SK-N-SH treated with all-trans-retinoic acid at 6 μM for 48 hours (cell line): Measurements from ENCODE around the gene IQGAP3.

Experiments used
- ARNTL ChIP-seq: fragments of 450-650 bp; formaldehyde crosslinking; IDR thresholded peaks from 2 replicates; pipeline ENCODE4 v1.5.0; 2020; ENCODE audit warnings: low read depth, mild to moderate bottlenecking, moderate library complexity, borderline replicate concordance
- BACH2 ChIP-seq: fragments of 250-450 bp; sonication (Bioruptor Pico); IDR thresholded peaks from 2 replicates; pipeline ENCODE4 v1.9.0; 2021; ENCODE audit warnings: mild to moderate bottlenecking, borderline replicate concordance
- CSDC2 ChIP-seq: fragments of 250-450 bp; sonication (Bioruptor Pico); IDR thresholded peaks from 2 replicates; pipeline ENCODE4 v1.5.0; 2020; ENCODE audit warnings: mild to moderate bottlenecking, moderate library complexity
- CSRNP3 ChIP-seq: fragments of 250-450 bp; sonication (Bioruptor Pico); IDR thresholded peaks from 2 replicates; pipeline ENCODE4 v1.5.1; 2021; ENCODE audit warnings: mild to moderate bottlenecking, moderate library complexity
- PATZ1 ChIP-seq: fragments of 250-450 bp; sonication (Bioruptor Pico); IDR thresholded peaks from 2 replicates; pipeline ENCODE4 v1.8.0; 2020; ENCODE audit warnings: mild to moderate bottlenecking, moderate library complexity, borderline replicate concordance
- PPARA ChIP-seq: fragments of 250-450 bp; sonication (Bioruptor Pico); IDR thresholded peaks from 2 replicates; pipeline ENCODE4 v1.5.0; 2020; ENCODE audit warnings: mild to moderate bottlenecking, borderline replicate concordance
- RARB ChIP-seq: fragments of 250-450 bp; sonication (Bioruptor Pico); IDR thresholded peaks from 2 replicates; pipeline ENCODE4 v1.8.0; 2021; ENCODE audit warnings: mild to moderate bottlenecking, moderate library complexity
- SNAI2 ChIP-seq: fragments of 250-450 bp; sonication (Bioruptor Pico); IDR thresholded peaks from 2 replicates; pipeline ENCODE4 v1.5.0; 2020; ENCODE audit warnings: mild to moderate bottlenecking, moderate library complexity
- TCF4 ChIP-seq: fragments of 250-450 bp; sonication (Bioruptor Pico); IDR thresholded peaks from 2 replicates; pipeline ENCODE4 v1.8.0; 2021; ENCODE audit warnings: mild to moderate bottlenecking, moderate library complexity, borderline replicate concordance
- TSHZ2 ChIP-seq: fragments of 250-450 bp; sonication (Bioruptor Pico); IDR thresholded peaks from 2 replicates; pipeline ENCODE4 v1.5.0; 2020; ENCODE audit warnings: mild to moderate bottlenecking, moderate library complexity
- ZFP3 ChIP-seq: fragments of 250-450 bp; sonication (Bioruptor Pico); IDR thresholded peaks from 2 replicates; pipeline ENCODE4 v1.5.0; 2020; ENCODE audit warnings: mild to moderate bottlenecking, moderate library complexity
- ZFP30 ChIP-seq: fragments of 450-650 bp; formaldehyde crosslinking; IDR thresholded peaks from 2 replicates; pipeline ENCODE4 v1.5.0; 2022; ENCODE audit warnings: mild to moderate bottlenecking, moderate library complexity

GRCh38 chr1:156616463-156616862, 44.1 kb upstream of the IQGAP3 start:
- TF ChIP-seq ZFP30 (CRISPR knock-in tag), result no peak
- no peak for TF ChIP-seq CSDC2 (CRISPR knock-in tag)
- peak; percentile 93 for TF ChIP-seq TSHZ2 (CRISPR knock-in tag)
- TF ChIP-seq PPARA, result no peak
- no peak for TF ChIP-seq CSRNP3 (CRISPR knock-in tag)
- no peak for TF ChIP-seq BACH2 (CRISPR knock-in tag)
- no peak for TF ChIP-seq PATZ1
- no peak for TF ChIP-seq ARNTL
- no peak; the same call in 1 of the 2 replicates for TF ChIP-seq TCF4 (CRISPR knock-in tag)
- TF ChIP-seq ZFP3 (CRISPR knock-in tag), result no peak; the same call in 1 of the 2 replicates
- TF ChIP-seq RARB (CRISPR knock-in tag), result 0 out of 2 replicates have a peak, but pooled peaks have one; percentile 32
- no peak for TF ChIP-seq SNAI2
